CD4-positive, alpha-beta T cell treated with Interleukin-6 for 4 hours (primary cell): Measurements from ENCODE around the gene HSPBAP1.

ENCODE experiments used
- DNase-seq: peaks from one replicate; pipeline ENCODE4 v3.0.0-alpha.2; 2020; ENCODE audit warnings: mixed read lengths

HSPBAP1 gene

GRCh38 chr3:122793568-122794416 lies at the start of gene HSPBAP1:
Gene HSPBAP1 (minus strand): TSS chr3:122793831. CDS start chr3:122793680, 151 bp downstream.
- DNase-seq = peak; percentile 92

- no peak for DNase-seq
Measured at GRCh38 chr3:122835590-122835989, 42.0 kb upstream of the HSPBAP1 start.

- no peak for DNase-seq
Measured at GRCh38 chr3:122828281-122828680, 34.6 kb upstream of the HSPBAP1 start.

- DNase-seq = no peak
Measured at GRCh38 chr3:122826278-122826677, 32.6 kb upstream of the HSPBAP1 start.

GRCh38 chr3:122825460-122825859 lies 31.8 kb upstream of the HSPBAP1 start:
- DNase-seq = no peak

GRCh38 chr3:122824465-122825381 lies 31.1 kb upstream of the HSPBAP1 start:
- DNase-seq = no peak

GRCh38 chr3:122816587-122816986 lies 23.0 kb upstream of the HSPBAP1 start:
- DNase-seq = no peak

GRCh38 chr3:122810734-122811133 lies 17.1 kb upstream of the HSPBAP1 start:
- DNase-seq = no peak

- no peak for DNase-seq
Measured at GRCh38 chr3:122803977-122804376, 10.3 kb upstream of the HSPBAP1 start.

GRCh38 chr3:122802323-122802722 lies 8.7 kb upstream of the HSPBAP1 start:
- DNase-seq = no peak

GRCh38 chr3:122800706-122801237 lies 7.1 kb upstream of the HSPBAP1 start:
- no peak for DNase-seq

GRCh38 chr3:122800031-122800430 lies 6.4 kb upstream of the HSPBAP1 start:
- no peak for DNase-seq

- no peak for DNase-seq
Measured at GRCh38 chr3:122799322-122799721, 5.7 kb upstream of the HSPBAP1 start.

- no peak for DNase-seq
Measured at GRCh38 chr3:122797291-122797690, 3.7 kb upstream of the HSPBAP1 start.

- DNase-seq = peak; percentile 14
Measured at GRCh38 chr3:122795674-122796195, 2.1 kb upstream of the HSPBAP1 start.

GRCh38 chr3:122794779-122795673 lies 1.4 kb upstream of the HSPBAP1 start, which contains the start of gene SLC49A4:
Gene SLC49A4 (plus strand): TSS chr3:122795069. CDS start chr3:122795193, 124 bp downstream.
- DNase-seq = peak; percentile 78

- no peak for DNase-seq
Measured at GRCh38 chr3:122794483-122794778, 800 bp upstream of the HSPBAP1 start.

- DNase-seq = no peak
Measured at GRCh38 chr3:122789585-122790273, 3.9 kb downstream of the HSPBAP1 start.

- no peak for DNase-seq
Measured at GRCh38 chr3:122787872-122788271, 5.8 kb downstream of the HSPBAP1 start.

- DNase-seq = no peak
Measured at GRCh38 chr3:122786066-122786465, 7.6 kb downstream of the HSPBAP1 start.

- DNase-seq = no peak
Measured at GRCh38 chr3:122785231-122785630, 8.4 kb downstream of the HSPBAP1 start.

GRCh38 chr3:122784436-122784835 lies 9.2 kb downstream of the HSPBAP1 start:
- no peak for DNase-seq
